Activated CD8-positive, alpha-beta memory T cell treated with anti-CD3 and anti-CD28 coated beads, Interleukin-2, amount 50 U/mL, for 24 hours (primary cell): ENCODE measurements around the gene SPN.
"Not testable (repeated sequence)": the region's sequence is repeated elsewhere in the genome, so short reads cannot be mapped to it uniquely, and the experiment has no call there.

Experiments
- DNase-seq: peaks from one replicate; pipeline ENCODE4 v3.0.0-alpha.2; 2020; ENCODE audit errors: extremely low read depth

The SPN gene, protein sequence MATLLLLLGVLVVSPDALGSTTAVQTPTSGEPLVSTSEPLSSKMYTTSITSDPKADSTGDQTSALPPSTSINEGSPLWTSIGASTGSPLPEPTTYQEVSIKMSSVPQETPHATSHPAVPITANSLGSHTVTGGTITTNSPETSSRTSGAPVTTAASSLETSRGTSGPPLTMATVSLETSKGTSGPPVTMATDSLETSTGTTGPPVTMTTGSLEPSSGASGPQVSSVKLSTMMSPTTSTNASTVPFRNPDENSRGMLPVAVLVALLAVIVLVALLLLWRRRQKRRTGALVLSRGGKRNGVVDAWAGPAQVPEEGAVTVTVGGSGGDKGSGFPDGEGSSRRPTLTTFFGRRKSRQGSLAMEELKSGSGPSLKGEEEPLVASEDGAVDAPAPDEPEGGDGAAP

GRCh38 chr16:29663016-29663806 is at the start of gene SPN:
TSS of gene SPN (plus strand) at chr16:29663247. CDS start at chr16:29663729, 482 bp downstream.
- DNase-seq = no peak

GRCh38 chr16:29613307-29614057 is 49.6 kb upstream of the SPN start:
- DNase-seq = peak; percentile 72

- not testable (repeated sequence) for DNase-seq
These were observed 48.2 kb upstream of the SPN start for GRCh38 chr16:29614691-29615314.

GRCh38 chr16:29616127-29616526 is 46.9 kb upstream of the SPN start:
- not testable (repeated sequence) for DNase-seq

- DNase-seq = not testable (repeated sequence)
These were observed 42.5 kb upstream of the SPN start for GRCh38 chr16:29620591-29620990.

- not testable (repeated sequence) for DNase-seq
These were observed 40.3 kb upstream of the SPN start for GRCh38 chr16:29622738-29623137.

DNA sequence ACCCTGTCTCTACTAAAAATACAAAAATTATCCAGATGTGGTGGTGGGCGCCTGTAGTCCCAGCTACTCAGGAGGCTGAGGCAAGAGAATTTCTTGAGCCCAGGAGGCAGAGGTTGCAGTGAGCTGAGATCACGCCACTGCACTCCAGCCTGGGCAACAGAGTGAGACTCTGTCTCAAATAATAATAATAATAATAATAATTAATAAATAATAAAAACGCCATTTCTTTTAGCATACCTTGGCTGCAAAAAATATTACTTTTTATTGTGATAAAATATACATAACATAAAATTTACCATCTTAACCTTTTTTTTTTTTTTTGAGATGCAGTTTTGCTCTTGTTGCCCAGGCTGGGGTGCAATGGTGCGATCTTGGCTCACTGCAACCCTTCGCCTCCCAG is 39.8 kb upstream of the SPN start:
- DNase-seq = not testable (repeated sequence)

GRCh38 chr16:29625114-29625513 is 37.9 kb upstream of the SPN start:
- DNase-seq = not testable (repeated sequence)

DNA sequence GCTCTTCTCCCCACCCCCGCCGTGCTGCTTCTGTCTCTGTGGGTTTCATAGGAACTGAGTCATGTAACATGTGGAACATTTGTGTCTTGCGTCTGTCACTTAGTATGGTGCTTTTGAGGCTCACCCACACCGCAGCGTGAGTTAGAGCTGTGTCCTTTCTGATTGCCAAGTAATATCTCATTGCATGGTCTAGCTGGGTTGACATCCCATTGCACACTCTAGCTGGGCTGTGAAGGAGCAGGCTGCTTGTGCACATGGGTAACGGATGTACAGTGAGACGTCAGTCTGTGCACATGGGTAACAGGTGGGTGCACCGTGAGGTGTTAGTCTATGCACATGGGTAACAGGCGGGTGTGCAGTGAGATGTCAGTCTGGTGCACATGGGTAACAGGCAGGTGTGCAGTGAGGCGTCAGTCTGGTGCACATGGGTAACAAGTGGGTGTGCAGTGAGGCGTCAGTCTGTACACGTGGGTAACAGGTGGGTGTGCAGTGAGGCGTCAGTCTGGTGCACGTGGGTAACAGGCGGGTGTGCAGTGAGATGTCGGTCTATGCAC is 36.2 kb upstream of the SPN start:
- DNase-seq = peak; percentile 12

DNA sequence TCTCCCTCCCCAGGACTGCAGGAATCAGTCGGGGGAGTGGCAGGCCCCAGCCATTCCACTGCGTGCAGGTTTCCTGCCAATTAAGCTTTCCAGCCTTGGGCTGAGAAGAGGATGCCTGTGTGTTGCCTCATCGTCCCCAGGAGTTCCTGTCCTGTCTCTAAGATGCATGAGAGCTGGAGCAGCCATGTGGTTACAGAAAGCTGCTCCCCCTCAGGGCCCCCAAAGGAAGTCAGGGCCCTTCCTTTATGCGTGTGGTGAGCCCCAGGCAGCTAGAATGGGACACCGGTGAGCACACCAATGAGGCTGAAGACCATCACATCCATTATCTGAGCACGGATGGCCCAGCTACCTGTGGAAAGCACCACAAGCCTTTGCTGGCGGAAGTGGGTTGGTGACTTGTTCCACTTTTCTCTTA is 35.4 kb upstream of the SPN start:
- DNase-seq = not testable (repeated sequence)

DNA sequence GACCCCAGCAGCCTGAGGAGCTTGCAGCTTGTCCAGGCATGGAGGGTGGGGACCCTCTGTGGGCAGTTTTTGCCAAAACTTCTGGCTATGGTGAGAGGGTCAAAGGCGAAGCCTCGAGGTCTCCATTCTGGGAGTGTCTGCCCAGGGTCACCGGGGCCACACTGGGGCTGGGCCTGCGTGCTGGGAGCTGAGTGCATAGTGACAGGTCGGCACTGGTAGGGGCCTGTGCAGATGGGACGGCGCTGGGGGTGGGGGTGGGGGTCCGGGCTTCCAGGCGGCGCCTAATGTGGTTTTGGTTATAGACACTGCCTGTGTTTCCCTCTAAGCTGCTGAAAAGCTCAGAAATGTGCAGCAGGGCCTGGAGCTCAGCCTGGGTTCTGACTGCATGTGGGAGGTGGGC is 34.3 kb upstream of the SPN start:
- DNase-seq = not testable (repeated sequence)

GRCh38 chr16:29629318-29629717 is 33.7 kb upstream of the SPN start:
- not testable (repeated sequence) for DNase-seq

- not testable (repeated sequence) for DNase-seq
These were observed 31.4 kb upstream of the SPN start for GRCh38 chr16:29631658-29632057.

GRCh38 chr16:29635902-29636301 is 27.1 kb upstream of the SPN start:
- DNase-seq = not testable (repeated sequence)

DNA sequence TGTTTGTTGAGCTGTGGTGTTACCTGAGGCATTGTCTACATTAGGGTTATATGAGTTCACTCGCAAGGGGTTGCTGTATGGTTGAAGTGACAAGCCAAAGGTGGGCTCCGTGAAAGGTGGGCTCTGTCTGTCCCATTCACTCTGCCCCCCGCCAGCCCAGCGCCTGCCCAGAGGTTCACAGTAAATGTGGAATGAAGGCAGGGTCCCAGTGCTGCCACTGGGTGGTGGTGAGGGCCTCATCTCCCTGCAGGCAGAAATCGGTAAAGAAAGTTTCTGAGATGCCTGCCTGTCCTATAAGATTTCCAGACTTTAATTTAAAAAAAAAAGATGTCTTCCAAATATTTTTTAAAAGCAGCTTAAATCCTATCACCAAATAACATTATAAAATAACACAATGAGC is 26.7 kb upstream of the SPN start:
- DNase-seq = not testable (repeated sequence)

- DNase-seq = not testable (repeated sequence)
These were observed 24.3 kb upstream of the SPN start for GRCh38 chr16:29638751-29639150.

DNA sequence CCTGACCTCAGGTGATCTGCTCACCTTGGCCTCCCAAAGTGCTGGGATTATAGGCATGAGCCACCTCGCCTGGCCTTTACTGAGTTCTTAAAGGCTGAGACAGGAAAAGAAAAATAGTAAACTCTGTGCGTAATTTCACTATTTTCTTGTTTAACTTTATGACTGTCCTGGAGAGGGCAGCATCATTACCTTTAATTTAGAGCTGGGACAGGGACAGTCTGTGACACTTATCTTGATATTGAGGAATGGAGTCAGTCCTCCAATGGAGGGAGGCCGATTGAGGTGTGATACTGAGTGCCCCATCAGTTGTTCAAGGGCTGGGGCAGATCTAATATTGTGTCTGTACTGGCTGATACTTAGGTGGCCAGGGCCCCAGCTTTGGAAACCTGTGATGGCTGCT is 21.5 kb upstream of the SPN start:
- DNase-seq = no peak

GRCh38 chr16:29643596-29643995 is 19.5 kb upstream of the SPN start:
- no peak for DNase-seq

- no peak for DNase-seq
These were observed 18.6 kb upstream of the SPN start for GRCh38 chr16:29644338-29644857.

GRCh38 chr16:29644973-29645693 is 17.9 kb upstream of the SPN start:
- no peak for DNase-seq
